ENCODE measurements around the gene GAS2L1. TPM values are rescaled to one million over a fixed set of nuclear protein-coding genes. Genes with fewer than 3 reads are reported as not detected.

Gene GAS2L1
- total RNA-seq, 2 donors from 2014 or later = 85.8 to 159 TPM

DNA sequence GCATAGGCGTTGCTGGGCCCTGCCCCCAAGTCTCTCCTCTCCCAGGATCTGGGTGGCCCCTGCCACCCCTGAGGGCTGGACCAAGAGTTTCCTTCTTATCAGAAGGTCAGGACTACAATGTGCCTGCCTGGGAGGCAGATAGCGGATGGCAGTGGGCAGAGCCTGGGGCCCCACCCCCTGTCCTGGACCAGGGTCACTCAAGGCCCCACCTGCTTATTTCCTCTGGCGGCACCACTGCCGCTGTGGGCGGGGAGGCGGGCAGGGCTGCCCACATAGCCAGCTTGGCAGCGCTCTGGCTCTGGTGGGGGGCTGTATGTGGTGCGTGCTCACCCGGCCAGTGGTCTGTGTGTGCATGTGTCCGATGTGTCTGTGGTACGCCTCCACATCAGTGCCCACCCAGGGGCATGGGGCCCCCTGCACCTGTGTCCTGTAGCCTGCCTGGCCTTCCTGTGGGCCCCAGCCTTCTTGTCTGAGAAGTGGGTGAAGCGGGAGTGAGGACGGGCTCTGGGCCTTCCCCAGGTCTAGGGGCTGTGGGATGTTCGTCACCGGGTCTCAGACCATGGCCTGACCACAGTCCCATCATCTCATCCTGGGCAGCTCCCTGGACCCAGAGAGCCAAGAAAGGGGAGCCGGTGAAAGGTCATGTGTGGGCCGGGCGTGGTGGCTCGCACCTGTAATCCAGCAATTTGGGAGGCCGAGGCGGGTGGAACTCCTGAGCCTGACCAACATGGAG, 3.0 kb downstream of the GAS2L1 start:
- intact Hi-C loops (cut with DNase I) = no loop called here
- TF ChIP-seq, protein P1, sequence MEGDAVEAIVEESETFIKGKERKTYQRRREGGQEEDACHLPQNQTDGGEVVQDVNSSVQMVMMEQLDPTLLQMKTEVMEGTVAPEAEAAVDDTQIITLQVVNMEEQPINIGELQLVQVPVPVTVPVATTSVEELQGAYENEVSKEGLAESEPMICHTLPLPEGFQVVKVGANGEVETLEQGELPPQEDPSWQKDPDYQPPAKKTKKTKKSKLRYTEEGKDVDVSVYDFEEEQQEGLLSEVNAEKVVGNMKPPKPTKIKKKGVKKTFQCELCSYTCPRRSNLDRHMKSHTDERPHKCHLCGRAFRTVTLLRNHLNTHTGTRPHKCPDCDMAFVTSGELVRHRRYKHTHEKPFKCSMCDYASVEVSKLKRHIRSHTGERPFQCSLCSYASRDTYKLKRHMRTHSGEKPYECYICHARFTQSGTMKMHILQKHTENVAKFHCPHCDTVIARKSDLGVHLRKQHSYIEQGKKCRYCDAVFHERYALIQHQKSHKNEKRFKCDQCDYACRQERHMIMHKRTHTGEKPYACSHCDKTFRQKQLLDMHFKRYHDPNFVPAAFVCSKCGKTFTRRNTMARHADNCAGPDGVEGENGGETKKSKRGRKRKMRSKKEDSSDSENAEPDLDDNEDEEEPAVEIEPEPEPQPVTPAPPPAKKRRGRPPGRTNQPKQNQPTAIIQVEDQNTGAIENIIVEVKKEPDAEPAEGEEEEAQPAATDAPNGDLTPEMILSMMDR (IDR thresholded peaks at IDR 0.05) = no peak
- no peak for TF ChIP-seq POLR2AphosphoS5 (IDR thresholded peaks at IDR 0.05)
- no peak for TF ChIP-seq POLR2A (IDR thresholded peaks at IDR 0.05)
- Histone ChIP-seq H3K4me1 (replicated peaks) (peaks cover 37% of the 10 kb centered on the region), H3K36me3 (no peaks in the 10 kb centered on the region), H3K27ac (peak overlapping the region in 1 of 2 donors; percentile 89), H3K27me3 (replicated peaks; ENCODE audit: insufficient read depth) (no peaks in the 10 kb centered on the region), H3K4me3 (no peak overlapping the region), H3K9me3 (no peaks in the 10 kb centered on the region)
- 81% methylated on average over 19 of the region's 21 CpGs for WGBS
- no peak for DNase-seq (ENCODE audit: low spot score)

DNA sequence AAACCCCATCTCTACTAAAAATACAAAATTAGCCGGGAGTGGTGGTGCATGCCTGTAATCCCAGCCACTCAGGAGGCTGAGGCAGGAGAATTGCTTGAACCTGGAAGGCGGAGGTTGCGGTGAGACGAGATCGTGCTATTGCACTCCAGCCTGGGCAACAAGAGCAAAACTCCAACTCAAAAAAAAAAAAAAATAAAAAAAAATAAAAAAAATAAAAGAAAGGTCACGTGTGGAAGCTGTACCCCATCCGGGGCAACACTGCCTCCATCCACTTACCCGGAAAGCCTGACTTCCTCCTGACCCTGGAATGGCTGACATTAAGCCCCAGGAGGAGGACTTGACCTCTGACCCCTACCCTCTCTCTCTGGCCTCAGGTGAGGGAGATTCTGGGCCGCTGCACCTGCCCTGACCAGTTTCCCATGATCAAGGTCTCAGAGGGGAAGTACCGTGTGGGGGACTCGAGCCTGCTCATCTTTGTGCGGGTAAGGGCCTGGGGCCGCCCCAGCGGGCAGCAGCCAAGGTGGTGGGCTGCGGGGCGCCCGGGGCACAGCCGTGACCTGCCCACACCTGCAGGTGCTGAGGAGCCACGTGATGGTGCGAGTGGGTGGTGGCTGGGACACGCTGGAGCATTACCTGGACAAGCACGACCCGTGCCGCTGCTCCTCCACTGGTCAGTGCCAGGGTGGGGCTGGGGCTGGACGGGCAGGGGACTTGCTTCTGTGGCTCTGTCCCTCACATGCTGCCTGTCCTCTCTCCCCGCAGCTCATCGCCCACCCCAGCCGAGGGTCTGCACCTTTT, 3.8 kb downstream of the GAS2L1 start:
- TF ChIP-seq, protein P1 (IDR thresholded peaks at IDR 0.05) = no peak
- TF ChIP-seq POLR2A (IDR thresholded peaks at IDR 0.05) = no peak
- intact Hi-C loops (cut with DNase I) = no loop called here
- Histone ChIP-seq H3K27me3 (replicated peaks; ENCODE audit: insufficient read depth) (no peaks in the 10 kb centered on the region), H3K9me3 (no peaks in the 10 kb centered on the region), H3K36me3 (no peaks in the 10 kb centered on the region), H3K27ac (peak overlapping the region; percentile 32 to 89), H3K4me1 (replicated peaks) (peaks cover 37% of the 10 kb centered on the region), H3K4me3 (no peak overlapping the region)
- WGBS = 65% methylated on average over 23 of the region's 28 CpGs
- peak; percentile 45 for DNase-seq (ENCODE audit: low spot score)

GRCh38 chr22:29310863-29311339, 4.5 kb downstream of the GAS2L1 start:
- Histone ChIP-seq H3K36me3 (no peaks in the 10 kb centered on the region), H3K27me3 (replicated peaks; ENCODE audit: insufficient read depth) (no peaks in the 10 kb centered on the region), H3K4me3 (no peak overlapping the region), H3K9me3 (no peaks in the 10 kb centered on the region), H3K27ac (peak overlapping the region; percentile 32 to 58), H3K4me1 (replicated peaks) (peaks cover 37% of the 10 kb centered on the region)
- DNase-seq (ENCODE audit: low spot score) = peak; percentile 93
- intact Hi-C loops (cut with DNase I) = no loop called here
- 9% methylated on average over 18 of the region's 18 CpGs for WGBS
- TF ChIP-seq POLR2AphosphoS5 (IDR thresholded peaks at IDR 0.05) = peak; percentile 89
- TF ChIP-seq, protein P1 (IDR thresholded peaks at IDR 0.05) = no peak

DNA sequence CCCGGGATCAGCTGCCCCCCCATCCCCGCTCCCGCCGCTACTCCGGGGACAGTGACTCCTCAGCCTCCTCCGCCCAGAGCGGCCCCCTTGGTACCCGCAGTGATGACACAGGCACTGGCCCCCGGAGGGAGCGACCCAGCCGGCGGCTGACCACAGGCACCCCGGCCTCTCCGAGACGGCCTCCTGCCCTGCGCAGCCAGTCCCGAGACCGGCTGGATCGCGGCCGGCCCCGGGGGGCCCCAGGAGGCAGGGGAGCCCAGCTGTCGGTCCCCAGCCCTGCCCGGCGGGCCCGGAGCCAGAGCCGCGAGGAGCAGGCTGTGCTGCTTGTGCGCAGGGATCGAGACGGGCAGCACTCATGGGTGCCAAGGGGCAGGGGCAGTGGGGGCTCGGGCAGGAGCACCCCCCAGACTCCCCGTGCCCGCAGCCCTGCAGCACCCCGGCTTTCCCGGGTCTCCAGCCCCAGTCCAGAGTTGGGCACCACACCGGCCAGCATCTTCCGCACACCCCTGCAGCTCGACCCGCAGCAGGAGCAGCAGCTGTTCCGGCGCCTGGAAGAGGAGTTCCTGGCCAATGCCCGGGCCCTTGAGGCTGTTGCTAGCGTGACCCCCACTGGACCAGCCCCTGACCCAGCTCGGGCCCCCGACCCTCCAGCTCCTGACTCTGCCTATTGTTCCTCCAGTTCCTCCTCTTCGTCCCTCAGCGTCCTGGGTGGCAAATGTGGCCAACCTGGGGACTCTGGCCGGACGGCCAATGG, 5.2 kb downstream of the GAS2L1 start:
- no peak for DNase-seq (ENCODE audit: low spot score)
- TF ChIP-seq, protein P1 (IDR thresholded peaks at IDR 0.05) = no peak
- no peak for TF ChIP-seq POLR2AphosphoS5 (IDR thresholded peaks at IDR 0.05)
- Histone ChIP-seq H3K4me3 (no peak overlapping the region), H3K27ac (peak overlapping the region; percentile 3 to 58), H3K4me1 (replicated peaks) (peaks cover 37% of the 10 kb centered on the region), H3K9me3 (no peaks in the 10 kb centered on the region), H3K27me3 (replicated peaks; ENCODE audit: insufficient read depth) (no peaks in the 10 kb centered on the region), H3K36me3 (no peaks in the 10 kb centered on the region)
- 59% methylated on average over 29 of the region's 50 CpGs for WGBS
- intact Hi-C loops (cut with DNase I) = no loop called here
